ENCODE measurements around the gene TMEM150A. TPM values are rescaled to one million over a fixed set of nuclear protein-coding genes. Genes with fewer than 3 reads are reported as not detected.

Gene TMEM150A
- polyA plus RNA-seq, 1 experiment: 11.4 TPM

DNA sequence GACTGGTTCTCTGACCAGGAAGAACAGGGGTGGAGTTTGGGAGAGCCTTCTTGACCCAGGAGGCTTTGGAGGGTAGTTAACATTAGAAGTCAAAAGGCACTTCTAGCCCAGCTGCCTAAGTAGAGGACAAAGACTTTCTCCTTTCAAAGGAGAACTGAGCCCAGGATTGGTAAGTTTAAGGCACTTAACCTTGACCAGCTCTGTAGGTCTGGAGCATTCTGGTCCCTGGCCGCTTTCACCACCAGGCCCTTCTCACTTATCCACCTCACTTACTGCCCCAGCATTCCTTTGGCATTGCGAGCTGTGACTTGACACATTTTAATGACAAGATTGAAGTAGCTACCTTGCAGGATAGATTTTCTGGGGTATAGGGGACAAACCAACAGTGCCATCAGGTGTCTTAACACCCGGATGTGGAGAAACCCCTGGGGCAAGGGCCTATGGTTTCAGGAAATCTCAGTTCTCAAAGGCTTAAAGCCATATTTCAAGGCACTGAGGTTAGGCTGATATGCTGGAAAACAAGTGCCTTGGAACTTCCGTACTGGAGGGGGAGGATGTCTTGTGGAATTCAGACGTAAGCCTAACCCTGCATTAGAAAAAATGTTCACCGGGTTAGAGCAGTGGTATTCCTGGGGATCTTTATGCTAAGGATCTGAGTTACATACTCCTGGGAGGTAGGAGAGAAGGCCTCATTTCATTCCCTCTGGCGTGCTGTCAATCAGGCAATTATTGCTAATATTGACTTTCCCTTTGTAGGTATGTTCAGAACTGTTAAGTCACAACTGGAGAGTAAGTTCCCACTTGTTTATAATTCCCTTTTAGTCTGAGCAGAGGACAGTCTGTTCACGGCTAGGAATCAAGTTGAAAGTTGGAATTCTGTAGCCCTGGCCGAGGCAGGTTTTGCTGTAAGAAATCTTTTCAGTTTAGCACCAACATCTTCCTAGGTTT, 5.0 kb upstream of the TMEM150A start:
- Histone ChIP-seq H3K9me3 (ENCODE audit: control insufficient read depth, insufficient read depth, low read length) (peaks cover 4% of the 10 kb centered on the region; the same call in 1 of the 2 replicates), H3K4me3 (ENCODE audit: low read depth, low read length) (no peak overlapping the region), H3K27ac (ENCODE audit: low read depth, low read length) (no peak overlapping the region), H3K27me3 (ENCODE audit: control insufficient read depth, insufficient read depth, low read length) (no peaks in the 10 kb centered on the region)
- CTCF ChIA-PET: interaction anchor here (1.2 to 1.8 kb wide), 2 partner anchors 30 kb away, joined by 4 to 7 read pairs; no protein-coding TSS in a partner anchor
- no peak for TF ChIP-seq CTCF (IDR thresholded peaks at IDR 0.05; ENCODE audit: low read depth, low read length)
- no peak for DNase-seq (ENCODE audit: low read depth, low spot score)
- POLR2A ChIA-PET: interaction anchor here (1.0 kb wide), 1 partner anchor 9 kb away, joined by 9 read pairs; the partner anchor contains the start of gene USP39

GRCh38 chr2:85606116-85606455, 3.6 kb upstream of the TMEM150A start:
- no peaks in the 10 kb centered on the region for H3K27me3 ChIP-seq (ENCODE audit: control insufficient read depth, insufficient read depth, low read length)
- no peak overlapping the region for H3K4me3 ChIP-seq (ENCODE audit: low read depth, low read length)
- H3K27ac ChIP-seq (ENCODE audit: low read depth, low read length): peak overlapping the region; percentile 90
- POLR2A ChIA-PET: interaction anchor here (0.6 to 2.3 kb wide), 7 partner anchors 9 to 252 kb away, joined by 3 to 17 read pairs (median 4); partner anchors contain the start of genes ELMOD3, MAT2A, RETSAT and RNF181
- CTCF ChIA-PET: interaction anchor here (1.0 to 1.2 kb wide), 3 partner anchors 32 to 185 kb away, joined by 3 to 4 read pairs (median 3); partner anchors contain the start of gene MAT2A
- TF ChIP-seq CTCF (IDR thresholded peaks at IDR 0.05; ENCODE audit: low read depth, low read length): no peak
- no peak for DNase-seq (ENCODE audit: low read depth, low spot score)
- no peaks in the 10 kb centered on the region; the same call in 1 of the 2 replicates for H3K9me3 ChIP-seq (ENCODE audit: control insufficient read depth, insufficient read depth, low read length)

GRCh38 chr2:85605406-85606115, 3.1 kb upstream of the TMEM150A start:
- DNase-seq (ENCODE audit: low read depth, low spot score): peak; percentile 78

More at GRCh38 chr2:85605406-85606115, 3.1 kb upstream of the TMEM150A start:
- Histone ChIP-seq H3K4me3 (ENCODE audit: low read depth, low read length) (no peak overlapping the region), H3K27me3 (ENCODE audit: control insufficient read depth, insufficient read depth, low read length) (no peaks in the 10 kb centered on the region), H3K9me3 (ENCODE audit: control insufficient read depth, insufficient read depth, low read length) (no peaks in the 10 kb centered on the region; the same call in 1 of the 2 replicates), H3K27ac (ENCODE audit: low read depth, low read length) (peak overlapping the region; percentile 90)
- ChIA-PET CTCF (interaction anchor here (0.5 to 1.5 kb wide), 7 partner anchors 32 to 202 kb away, joined by 3 to 5 read pairs (median 3); partner anchors contain the start of gene MAT2A), POLR2A (interaction anchor here (0.6 to 2.3 kb wide), 8 partner anchors 10 to 251 kb away, joined by 3 to 17 read pairs (median 4); partner anchors contain the start of genes ELMOD3, MAT2A, RETSAT and RNF181)
- no peak for TF ChIP-seq CTCF (IDR thresholded peaks at IDR 0.05; ENCODE audit: low read depth, low read length)

Measured in AG04450 (cell line).